GM18873 (cell line): ENCODE results near the gene RPRD2.
"Not testable (repeated sequence)": the region's sequence is repeated elsewhere in the genome, so short reads cannot be mapped to it uniquely, and the experiment has no call there.

Source experiments
- ATAC-seq: cut with Tn5 transposase; IDR thresholded peaks from one replicate; pipeline ENCODE4 v1.9.1; 2021; ENCODE audit warnings: mild to moderate bottlenecking, moderate library complexity, moderate number of reproducible peaks; ENCODE audit not compliant: unreplicated experiment, low FRiP score

Gene RPRD2

GRCh38 chr1:150387200-150387599, 23.3 kb downstream of the RPRD2 start:
- no peak for ATAC-seq

- no peak for ATAC-seq
These were observed 24.3 kb downstream of the RPRD2 start for GRCh38 chr1:150388241-150388640.

GRCh38 chr1:150389650-150390049, 25.7 kb downstream of the RPRD2 start:
- no peak for ATAC-seq

GRCh38 chr1:150392627-150393026, 28.7 kb downstream of the RPRD2 start:
- no peak for ATAC-seq

- ATAC-seq = not testable (repeated sequence)
These were observed 31.2 kb downstream of the RPRD2 start for GRCh38 chr1:150395115-150395514.

GRCh38 chr1:150397392-150398032, 33.6 kb downstream of the RPRD2 start:
- no peak for ATAC-seq

- no peak for ATAC-seq
These were observed 40.5 kb downstream of the RPRD2 start for GRCh38 chr1:150404465-150404864.

- ATAC-seq = no peak
These were observed 41.7 kb downstream of the RPRD2 start for GRCh38 chr1:150405660-150406059.

- ATAC-seq = no peak
These were observed 42.5 kb downstream of the RPRD2 start for GRCh38 chr1:150406483-150406882.

- no peak for ATAC-seq
These were observed 43.4 kb downstream of the RPRD2 start for GRCh38 chr1:150407330-150407729.

- ATAC-seq = no peak
These were observed 44.9 kb downstream of the RPRD2 start for GRCh38 chr1:150408800-150409199.

- ATAC-seq = no peak
These were observed 45.8 kb downstream of the RPRD2 start for GRCh38 chr1:150409504-150410362.

GRCh38 chr1:150410582-150411101, 46.7 kb downstream of the RPRD2 start:
- no peak for ATAC-seq

- no peak for ATAC-seq
These were observed 50.6 kb downstream of the RPRD2 start for GRCh38 chr1:150414592-150414991.

GRCh38 chr1:150415800-150416199, 51.9 kb downstream of the RPRD2 start:
- no peak for ATAC-seq

GRCh38 chr1:150420560-150421265, 56.8 kb downstream of the RPRD2 start:
- ATAC-seq = no peak

GRCh38 chr1:150422541-150422940, 58.6 kb downstream of the RPRD2 start:
- ATAC-seq = no peak

- no peak for ATAC-seq
These were observed 65.9 kb downstream of the RPRD2 start for GRCh38 chr1:150429805-150430204.

GRCh38 chr1:150441121-150441520, 77.2 kb downstream of the RPRD2 start:
- ATAC-seq = no peak

GRCh38 chr1:150444232-150444631, 80.3 kb downstream of the RPRD2 start:
- ATAC-seq = no peak

GRCh38 chr1:150456146-150456647, 92.2 kb downstream of the RPRD2 start:
- no peak for ATAC-seq
